ENCODE results near the gene ALDH1L1.

Gene ALDH1L1

DNA sequence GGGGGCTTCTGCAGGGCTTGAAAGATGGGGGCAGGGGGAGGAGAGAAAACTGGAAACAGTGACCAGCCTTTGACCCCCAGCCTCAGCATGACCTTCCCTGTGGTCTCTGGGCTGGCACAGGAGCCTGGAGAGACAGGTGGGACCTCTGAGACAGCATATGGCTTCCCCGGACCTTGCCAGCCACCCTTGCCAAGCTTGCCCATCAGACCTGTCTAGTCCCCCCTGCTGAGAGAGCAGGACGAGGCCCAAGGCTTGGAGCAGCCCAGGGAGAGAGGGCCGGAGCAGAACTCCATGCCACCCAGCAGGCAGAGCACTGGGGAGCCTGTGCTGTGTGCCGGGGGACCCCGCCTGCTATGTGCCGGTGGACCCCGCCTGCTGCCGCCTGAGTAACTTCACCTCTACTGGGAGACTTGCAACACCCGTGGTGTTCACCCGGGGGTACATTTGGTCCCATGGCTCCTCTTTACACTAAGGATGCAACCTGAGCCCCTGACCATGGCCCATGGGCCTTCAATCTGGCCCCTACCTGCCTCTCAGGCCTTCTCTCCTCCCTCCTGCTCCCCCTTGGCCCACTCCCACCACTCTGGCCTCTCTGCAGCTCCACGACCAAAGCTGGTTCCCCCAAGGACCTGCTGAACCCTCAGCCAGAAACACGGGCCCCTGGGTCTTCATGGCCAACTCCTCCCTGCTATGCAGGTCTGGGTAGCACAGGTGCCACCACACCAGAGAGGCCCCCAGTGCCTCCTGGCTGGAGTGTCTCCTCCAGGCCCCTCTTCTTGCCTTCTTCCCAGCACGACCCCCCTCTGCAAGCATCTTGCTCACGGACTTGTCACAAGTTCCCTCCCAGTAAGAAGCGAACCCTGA is 75.4 kb downstream of the ALDH1L1 start:
- TF ChIP-seq, protein P1, sequence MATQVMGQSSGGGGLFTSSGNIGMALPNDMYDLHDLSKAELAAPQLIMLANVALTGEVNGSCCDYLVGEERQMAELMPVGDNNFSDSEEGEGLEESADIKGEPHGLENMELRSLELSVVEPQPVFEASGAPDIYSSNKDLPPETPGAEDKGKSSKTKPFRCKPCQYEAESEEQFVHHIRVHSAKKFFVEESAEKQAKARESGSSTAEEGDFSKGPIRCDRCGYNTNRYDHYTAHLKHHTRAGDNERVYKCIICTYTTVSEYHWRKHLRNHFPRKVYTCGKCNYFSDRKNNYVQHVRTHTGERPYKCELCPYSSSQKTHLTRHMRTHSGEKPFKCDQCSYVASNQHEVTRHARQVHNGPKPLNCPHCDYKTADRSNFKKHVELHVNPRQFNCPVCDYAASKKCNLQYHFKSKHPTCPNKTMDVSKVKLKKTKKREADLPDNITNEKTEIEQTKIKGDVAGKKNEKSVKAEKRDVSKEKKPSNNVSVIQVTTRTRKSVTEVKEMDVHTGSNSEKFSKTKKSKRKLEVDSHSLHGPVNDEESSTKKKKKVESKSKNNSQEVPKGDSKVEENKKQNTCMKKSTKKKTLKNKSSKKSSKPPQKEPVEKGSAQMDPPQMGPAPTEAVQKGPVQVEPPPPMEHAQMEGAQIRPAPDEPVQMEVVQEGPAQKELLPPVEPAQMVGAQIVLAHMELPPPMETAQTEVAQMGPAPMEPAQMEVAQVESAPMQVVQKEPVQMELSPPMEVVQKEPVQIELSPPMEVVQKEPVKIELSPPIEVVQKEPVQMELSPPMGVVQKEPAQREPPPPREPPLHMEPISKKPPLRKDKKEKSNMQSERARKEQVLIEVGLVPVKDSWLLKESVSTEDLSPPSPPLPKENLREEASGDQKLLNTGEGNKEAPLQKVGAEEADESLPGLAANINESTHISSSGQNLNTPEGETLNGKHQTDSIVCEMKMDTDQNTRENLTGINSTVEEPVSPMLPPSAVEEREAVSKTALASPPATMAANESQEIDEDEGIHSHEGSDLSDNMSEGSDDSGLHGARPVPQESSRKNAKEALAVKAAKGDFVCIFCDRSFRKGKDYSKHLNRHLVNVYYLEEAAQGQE (IDR thresholded peaks at IDR 0.05; ENCODE audit: insufficient read depth in 1 of 2, low read depth in 2 of 2, low read length in 2 of 2): no peak
- TF ChIP-seq POLR2AphosphoS5 (IDR thresholded peaks at IDR 0.05; ENCODE audit: low read depth, low read length): no peak
- TF ChIP-seq FOXP2 (optimal IDR thresholded peaks at IDR 0.05; ENCODE audit: borderline replicate concordance, extremely low read depth, extremely low read length, insufficient read depth): no peak
- no peak for TF ChIP-seq SIN3A (IDR thresholded peaks at IDR 0.05; ENCODE audit: borderline replicate concordance, insufficient read depth, low read length)
- no peak for TF ChIP-seq TAF1 (IDR thresholded peaks at IDR 0.05; ENCODE audit: borderline replicate concordance, insufficient read depth, low read length)

DNA sequence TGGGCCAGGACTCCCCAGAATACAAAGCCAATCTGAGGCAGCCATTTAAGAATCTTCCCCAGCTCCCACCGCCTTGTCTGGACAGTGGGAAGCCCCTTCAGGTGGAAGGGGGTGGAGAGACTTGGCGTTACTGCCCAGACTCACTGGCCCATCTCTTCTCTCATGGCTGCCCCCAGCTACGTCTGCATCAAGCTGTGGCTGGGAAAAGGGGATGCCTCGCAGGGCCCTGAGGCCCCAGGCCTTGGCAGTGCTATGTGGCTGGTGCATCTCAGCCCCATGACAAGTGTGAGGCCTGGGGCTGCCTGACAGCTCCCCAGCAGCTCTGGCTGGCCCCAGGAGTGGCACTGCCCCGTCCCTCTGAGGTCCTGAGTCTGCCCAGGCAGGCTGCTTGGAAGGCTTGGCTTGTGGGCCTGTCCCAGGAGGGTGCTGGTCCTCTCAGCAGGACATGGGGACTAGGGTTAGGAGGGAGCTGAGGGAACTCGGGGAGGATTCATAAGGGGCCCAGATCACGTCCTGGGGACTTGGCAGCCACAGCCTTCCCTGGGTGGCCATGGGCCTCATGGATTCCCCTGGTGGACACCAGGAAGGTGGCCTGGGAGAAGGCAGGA is 76.3 kb downstream of the ALDH1L1 start:
- TF ChIP-seq SIN3A (IDR thresholded peaks at IDR 0.05; ENCODE audit: borderline replicate concordance, insufficient read depth, low read length) (no peak), FOXP2 (optimal IDR thresholded peaks at IDR 0.05; ENCODE audit: borderline replicate concordance, extremely low read depth, extremely low read length, insufficient read depth) (no peak), TAF1 (IDR thresholded peaks at IDR 0.05; ENCODE audit: borderline replicate concordance, insufficient read depth, low read length) (no peak)
- TF ChIP-seq, protein P1 (IDR thresholded peaks at IDR 0.05; ENCODE audit: insufficient read depth in 1 of 2, low read depth in 2 of 2, low read length in 2 of 2): no peak

DNA sequence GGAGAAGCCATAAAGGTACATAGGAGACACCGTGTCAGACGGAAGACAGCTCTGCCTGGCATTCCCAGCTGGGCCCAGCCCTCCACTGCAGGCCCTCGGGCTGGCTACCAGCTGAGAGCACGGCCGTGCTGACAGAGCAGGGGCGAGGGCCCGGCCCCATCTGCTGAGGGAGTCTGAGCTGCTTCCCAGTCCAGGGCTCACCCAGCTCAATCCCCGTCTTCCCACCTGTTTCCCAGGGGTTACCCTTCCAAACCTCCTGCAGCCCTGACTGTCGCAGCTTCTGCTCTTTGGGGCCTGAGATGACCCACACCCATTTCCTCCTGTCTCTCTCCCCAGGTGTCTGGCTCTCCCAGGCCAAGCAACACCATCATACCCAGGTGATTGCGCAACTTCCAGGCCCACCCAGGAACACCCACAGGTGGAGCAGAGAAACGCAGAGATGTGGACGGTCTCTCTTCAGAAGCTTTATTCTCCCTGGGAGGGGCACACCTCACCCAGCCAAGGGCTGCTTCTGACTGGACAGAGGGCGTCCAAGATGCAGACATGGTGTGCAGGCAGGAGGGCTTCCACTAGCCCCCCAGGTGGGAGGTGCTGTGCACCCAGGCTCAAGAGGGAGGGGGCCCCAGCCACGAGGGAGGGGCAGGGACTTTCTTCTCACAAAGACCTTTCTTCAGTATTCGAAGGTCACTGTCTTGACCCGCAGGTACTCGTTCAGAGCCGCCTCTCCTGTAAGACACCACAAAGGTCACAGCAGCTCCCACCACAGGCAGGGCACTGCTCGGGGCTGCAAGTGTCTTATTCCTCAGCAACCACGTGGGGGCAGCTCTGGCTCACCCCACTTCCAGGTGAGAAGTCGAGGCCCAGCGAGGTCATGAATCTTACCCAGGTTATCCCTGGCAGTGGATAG is 77.0 kb downstream of the ALDH1L1 start:
- TF ChIP-seq, protein P1 (IDR thresholded peaks at IDR 0.05; ENCODE audit: insufficient read depth in 1 of 2, low read depth in 2 of 2, low read length in 2 of 2): no peak
- TF ChIP-seq SIN3A (IDR thresholded peaks at IDR 0.05; ENCODE audit: borderline replicate concordance, insufficient read depth, low read length) (no peak), FOXP2 (optimal IDR thresholded peaks at IDR 0.05; ENCODE audit: borderline replicate concordance, extremely low read depth, extremely low read length, insufficient read depth) (no peak), TAF1 (IDR thresholded peaks at IDR 0.05; ENCODE audit: borderline replicate concordance, insufficient read depth, low read length) (no peak), POLR2AphosphoS5 (IDR thresholded peaks at IDR 0.05; ENCODE audit: low read depth, low read length) (no peak)

DNA sequence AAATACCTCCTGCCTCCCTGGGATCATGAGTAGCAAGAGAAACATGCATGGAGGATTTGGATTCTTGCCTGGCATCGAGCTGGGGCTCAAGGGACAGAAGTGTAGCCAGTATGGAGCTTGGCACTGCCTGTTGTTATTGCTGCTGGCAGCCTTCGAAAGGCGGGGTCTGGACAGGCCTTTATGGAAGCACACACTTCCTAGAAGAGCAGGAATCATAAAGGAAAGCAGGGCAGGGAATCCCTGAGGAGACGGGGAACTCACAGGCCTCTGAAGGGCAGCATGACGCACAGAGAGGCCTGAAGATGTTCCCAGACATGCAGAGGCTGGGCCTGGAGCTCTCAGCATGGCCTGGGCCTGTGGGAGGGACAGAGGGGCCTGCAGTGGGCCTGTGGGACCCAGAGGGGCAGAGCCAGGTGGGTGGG is 77.8 kb downstream of the ALDH1L1 start:
- TF ChIP-seq POLR2AphosphoS5 (IDR thresholded peaks at IDR 0.05; ENCODE audit: low read depth, low read length): no peak
- TF ChIP-seq, protein P1 (IDR thresholded peaks at IDR 0.05; ENCODE audit: insufficient read depth in 1 of 2, low read depth in 2 of 2, low read length in 2 of 2): no peak
- no peak for TF ChIP-seq TAF1 (IDR thresholded peaks at IDR 0.05; ENCODE audit: borderline replicate concordance, insufficient read depth, low read length)
- no peak for TF ChIP-seq SIN3A (IDR thresholded peaks at IDR 0.05; ENCODE audit: borderline replicate concordance, insufficient read depth, low read length)
- TF ChIP-seq FOXP2 (optimal IDR thresholded peaks at IDR 0.05; ENCODE audit: borderline replicate concordance, extremely low read depth, extremely low read length, insufficient read depth): no peak

Measured in PFSK-1 (cell line).